Breast epithelium (tissue), 4 donors: Measurements from ENCODE around the gene STARD7. TPM values are rescaled to one million over a fixed set of nuclear protein-coding genes. Genes with fewer than 3 reads are reported as not detected.

Source experiments
- DNase-seq, 2 donors: peaks; one replicate each; pipeline ENCODE4 v3.0.0-alpha.2; 2019; ENCODE audit warnings: low spot score in 2 of 2
- H3K27ac ChIP-seq, 2 donors: fragments of 200-600 bp; sonication (generic) in 1 of 2; one replicate each; pipeline ENCODE4 v1.5.1; 2016 to 2019; ENCODE audit warnings: mild to moderate bottlenecking in 1 of 2
- H3K27me3 ChIP-seq, 2 donors: fragments of 200-600 bp; sonication (generic) in 1 of 2; one replicate each; pipeline versions ENCODE4 v1.5.1 to v1.6.0; 2017 to 2019; ENCODE audit warnings: control low read depth in 1 of 2, mild to moderate bottlenecking in 1 of 2
- H3K36me3 ChIP-seq: fragments of 200-600 bp; one replicate; pipeline ENCODE4 v1.5.1; 2019
- H3K4me1 ChIP-seq, 2 donors: fragments of 200-600 bp; sonication (generic); one replicate each; pipeline ENCODE4 v1.5.1; 2016 to 2019; ENCODE audit warnings: control low read depth in 1 of 2
- H3K4me3 ChIP-seq, 3 donors: fragments of 200-600 bp; sonication (generic); 1 replicate in 2 of 3; 2 replicates in 1 of 3; pipeline ENCODE4 v1.5.1; 2016 to 2019; ENCODE audit warnings: mild to moderate bottlenecking in 3 of 3, moderate library complexity in 2 of 3
- H3K9me3 ChIP-seq, 2 donors: fragments of 200-600 bp; sonication (generic) in 1 of 2; one replicate each; pipeline ENCODE4 v1.5.1; 2016 to 2019; ENCODE audit warnings: control low read depth in 1 of 2
- POLR2A ChIP-seq: fragments of 450-650 bp; IDR thresholded peaks from one replicate; pipeline ENCODE4 v1.6.1; 2016; ENCODE audit warnings: antibody characterized with exemption, mild to moderate bottlenecking, moderate library complexity
- POLR2AphosphoS5 ChIP-seq, 3 donors: sonication (generic); formaldehyde crosslinking; IDR thresholded peaks; one replicate each; pipeline ENCODE4 v1.6.1; 2017; ENCODE audit warnings: antibody characterized with exemption in 3 of 3
- intact Hi-C: fragments of 100-400 bp; cut with DNase I; formaldehyde crosslinking; loops from one replicate; pipeline ENCODE4 v1.15.1; 2023; ENCODE audit warnings: low total_unique reads
- total RNA-seq, 3 donors: library from RNA; depleted of rRNA; stranded (reverse); fragments of >200 nt; gene quantifications; one replicate each; pipeline ENCODE4 v1.1.0, GENCODE V29; 2016
- TF ChIP-seq, protein P1 (sequence below), 3 donors: fragments of 450-650 bp; IDR thresholded peaks; one replicate each; pipeline ENCODE4 v1.5.1; 2016 to 2017; ENCODE audit warnings: antibody characterized with exemption in 3 of 3, mild to moderate bottlenecking in 3 of 3, moderate library complexity in 3 of 3

Gene STARD7
- total RNA-seq, 3 donors from 2014 or later: 84.9 to 133 (median 96.3) TPM

DNA sequence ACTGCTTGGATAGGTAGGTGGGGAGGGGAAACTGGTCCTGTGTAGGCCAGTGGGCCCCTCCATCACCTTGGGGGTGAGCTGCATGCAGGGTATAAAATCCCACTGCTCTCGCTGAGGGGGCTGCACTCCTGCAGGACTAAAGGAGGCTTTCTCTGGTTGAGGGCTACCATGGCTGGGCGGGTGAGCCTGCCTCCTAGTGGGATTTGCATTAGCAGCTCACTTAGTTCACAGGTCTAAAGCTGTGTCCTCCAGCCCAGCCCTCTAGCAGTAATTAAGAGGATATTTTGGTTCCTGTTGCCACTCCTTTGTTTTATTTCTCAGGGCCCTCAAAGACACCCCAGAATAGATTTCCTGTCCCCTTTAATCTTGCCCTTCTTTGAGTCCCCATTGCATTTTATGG lies 32.6 kb upstream of the STARD7 start:
- H3K4me1 ChIP-seq: no peaks in the 10 kb centered on the region
- TF ChIP-seq, protein P1, sequence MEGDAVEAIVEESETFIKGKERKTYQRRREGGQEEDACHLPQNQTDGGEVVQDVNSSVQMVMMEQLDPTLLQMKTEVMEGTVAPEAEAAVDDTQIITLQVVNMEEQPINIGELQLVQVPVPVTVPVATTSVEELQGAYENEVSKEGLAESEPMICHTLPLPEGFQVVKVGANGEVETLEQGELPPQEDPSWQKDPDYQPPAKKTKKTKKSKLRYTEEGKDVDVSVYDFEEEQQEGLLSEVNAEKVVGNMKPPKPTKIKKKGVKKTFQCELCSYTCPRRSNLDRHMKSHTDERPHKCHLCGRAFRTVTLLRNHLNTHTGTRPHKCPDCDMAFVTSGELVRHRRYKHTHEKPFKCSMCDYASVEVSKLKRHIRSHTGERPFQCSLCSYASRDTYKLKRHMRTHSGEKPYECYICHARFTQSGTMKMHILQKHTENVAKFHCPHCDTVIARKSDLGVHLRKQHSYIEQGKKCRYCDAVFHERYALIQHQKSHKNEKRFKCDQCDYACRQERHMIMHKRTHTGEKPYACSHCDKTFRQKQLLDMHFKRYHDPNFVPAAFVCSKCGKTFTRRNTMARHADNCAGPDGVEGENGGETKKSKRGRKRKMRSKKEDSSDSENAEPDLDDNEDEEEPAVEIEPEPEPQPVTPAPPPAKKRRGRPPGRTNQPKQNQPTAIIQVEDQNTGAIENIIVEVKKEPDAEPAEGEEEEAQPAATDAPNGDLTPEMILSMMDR (IDR thresholded peaks at IDR 0.05): no peak
- no peak for TF ChIP-seq POLR2AphosphoS5 (IDR thresholded peaks at IDR 0.05)
- intact Hi-C loops: no loop called here
- H3K27me3 ChIP-seq: no peaks in the 10 kb centered on the region
- DNase-seq: no peak
- H3K4me3 ChIP-seq: no peak overlapping the region
- no peak overlapping the region for H3K27ac ChIP-seq
- H3K36me3 ChIP-seq: no peaks in the 10 kb centered on the region
- no peaks in the 10 kb centered on the region for H3K9me3 ChIP-seq

DNA sequence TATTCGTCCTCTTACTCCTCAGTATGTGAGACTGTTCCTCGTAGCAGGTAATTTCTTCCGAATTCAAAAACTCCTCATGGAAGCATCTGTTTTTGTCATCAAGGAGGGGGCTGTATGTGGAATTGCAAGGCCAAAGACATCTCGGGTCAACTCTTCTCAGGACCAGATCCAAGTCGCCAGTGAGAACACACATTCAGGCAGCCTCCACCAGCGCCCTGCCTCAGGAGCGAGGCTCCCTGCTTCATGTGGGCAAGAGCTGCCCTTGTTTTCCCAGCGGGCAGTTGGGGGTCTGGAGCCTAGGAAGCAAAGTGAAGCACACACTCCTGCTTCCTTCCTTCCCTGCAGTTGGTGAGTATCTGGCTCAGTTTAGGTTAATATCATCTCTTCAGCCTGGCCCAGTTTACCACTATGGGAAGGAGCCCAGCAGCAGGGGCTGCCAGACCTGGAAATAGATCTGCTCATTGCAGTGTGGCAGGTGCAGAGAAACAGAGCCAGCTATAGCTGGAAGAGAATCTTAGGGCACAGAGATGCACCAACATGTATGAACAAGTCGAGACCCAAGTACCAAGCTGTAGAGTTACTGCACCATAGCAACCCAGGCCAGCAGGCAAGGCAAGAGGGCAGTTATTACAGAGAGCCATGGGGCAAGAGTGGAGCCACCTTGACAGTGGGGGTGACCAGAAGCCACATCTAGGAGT lies 31.9 kb upstream of the STARD7 start:
- intact Hi-C loops: no loop called here
- no peaks in the 10 kb centered on the region for H3K4me1 ChIP-seq
- TF ChIP-seq POLR2A (no peak), POLR2AphosphoS5 (IDR thresholded peaks at IDR 0.05) (no peak)
- TF ChIP-seq, protein P1 (IDR thresholded peaks at IDR 0.05): no peak
- no peaks in the 10 kb centered on the region for H3K36me3 ChIP-seq
- no peak overlapping the region for H3K4me3 ChIP-seq
- no peak overlapping the region for H3K27ac ChIP-seq
- no peaks in the 10 kb centered on the region for H3K9me3 ChIP-seq
- H3K27me3 ChIP-seq: no peaks in the 10 kb centered on the region
- DNase-seq: no peak

DNA sequence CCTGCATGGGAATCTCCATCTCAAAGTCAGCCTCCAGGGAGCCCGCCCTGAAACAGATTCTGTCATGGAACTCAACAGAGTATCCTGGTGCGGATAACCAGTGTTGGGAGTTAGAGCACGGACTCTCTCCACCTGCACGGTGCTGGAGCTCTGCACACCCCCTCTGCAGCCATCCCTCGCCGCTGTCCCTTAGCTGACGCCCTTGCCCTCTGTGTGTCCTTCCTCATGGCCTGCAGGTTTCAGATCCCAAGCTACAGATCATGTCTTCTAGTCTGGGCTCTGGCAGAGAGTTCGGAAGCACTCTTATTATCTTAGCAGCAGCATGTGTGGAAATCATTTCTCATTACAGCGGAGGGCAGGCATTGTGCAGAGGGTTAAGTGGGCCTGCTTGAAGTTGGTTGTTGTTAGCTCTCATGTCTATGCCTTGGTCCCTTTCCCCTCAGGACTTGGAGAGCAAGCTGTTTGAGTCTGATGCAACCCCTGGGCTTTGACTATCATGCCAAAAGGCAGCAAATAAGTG lies 31.2 kb upstream of the STARD7 start:
- DNase-seq: no peak
- H3K9me3 ChIP-seq: no peaks in the 10 kb centered on the region
- no peak overlapping the region for H3K27ac ChIP-seq
- no peak overlapping the region for H3K4me3 ChIP-seq
- TF ChIP-seq, protein P1 (IDR thresholded peaks at IDR 0.05): no peak
- TF ChIP-seq POLR2AphosphoS5 (IDR thresholded peaks at IDR 0.05) (no peak), POLR2A (no peak)
- intact Hi-C loops: no loop called here
- no peaks in the 10 kb centered on the region for H3K27me3 ChIP-seq
- H3K4me1 ChIP-seq: no peaks in the 10 kb centered on the region
- no peaks in the 10 kb centered on the region for H3K36me3 ChIP-seq

DNA sequence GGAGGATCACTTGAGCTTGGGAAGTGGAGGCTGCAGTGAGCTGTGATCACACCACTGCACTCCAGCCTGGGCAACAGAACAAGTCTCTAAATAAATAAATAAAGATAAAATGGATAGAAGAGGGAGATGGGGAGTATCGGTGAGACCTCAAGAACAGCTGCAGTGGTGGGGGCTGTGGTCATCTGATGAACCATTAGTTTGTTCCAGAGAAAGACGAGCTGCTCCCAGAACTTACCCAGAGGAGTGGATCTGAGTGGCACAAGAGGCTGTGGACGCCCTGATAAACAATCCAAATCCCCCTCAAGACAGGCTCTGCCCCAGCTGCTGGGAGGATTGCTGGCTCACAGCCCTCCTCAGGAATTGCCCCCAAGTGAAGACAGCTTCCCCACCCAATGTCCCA lies 30.5 kb upstream of the STARD7 start:
- Histone ChIP-seq H3K27me3 (no peaks in the 10 kb centered on the region), H3K9me3 (no peaks in the 10 kb centered on the region), H3K4me1 (no peaks in the 10 kb centered on the region), H3K36me3 (no peaks in the 10 kb centered on the region), H3K4me3 (no peak overlapping the region), H3K27ac (no peak overlapping the region)
- DNase-seq: no peak
- intact Hi-C loops: no loop called here
- TF ChIP-seq POLR2A (no peak), POLR2AphosphoS5 (IDR thresholded peaks at IDR 0.05) (no peak)
- TF ChIP-seq, protein P1 (IDR thresholded peaks at IDR 0.05): no peak

DNA sequence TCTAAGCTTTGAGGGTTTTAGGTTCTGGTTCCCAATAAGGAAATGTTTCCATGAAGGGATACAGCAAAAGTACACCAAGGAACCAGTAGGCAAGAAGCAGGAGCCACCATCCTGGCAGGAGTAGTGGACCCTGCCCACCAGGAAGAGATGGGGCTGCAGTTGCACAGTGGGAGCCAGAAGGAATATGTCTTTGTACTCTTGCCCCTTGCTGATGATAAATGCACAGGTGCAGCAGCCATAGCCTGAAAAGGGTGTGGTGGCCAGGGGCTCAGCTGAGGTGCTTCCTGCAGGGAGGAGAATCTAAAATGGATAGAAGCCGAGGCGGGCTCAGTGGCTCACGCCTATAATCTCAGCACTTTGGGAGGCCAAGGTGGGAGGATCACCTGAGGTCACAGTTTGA lies 29.6 kb upstream of the STARD7 start:
- no peak overlapping the region for H3K27ac ChIP-seq
- DNase-seq: no peak
- H3K4me3 ChIP-seq: no peak overlapping the region
- no peaks in the 10 kb centered on the region for H3K36me3 ChIP-seq
- no peaks in the 10 kb centered on the region for H3K27me3 ChIP-seq
- TF ChIP-seq, protein P1 (IDR thresholded peaks at IDR 0.05): no peak
- TF ChIP-seq POLR2AphosphoS5 (IDR thresholded peaks at IDR 0.05) (no peak), POLR2A (no peak)
- no peaks in the 10 kb centered on the region for H3K4me1 ChIP-seq
- H3K9me3 ChIP-seq: no peaks in the 10 kb centered on the region
- intact Hi-C loops: no loop called here
